CD4-positive, alpha-beta T cell treated with Interleukin-6 for 4 hours (primary cell): Measurements from ENCODE around the gene GRIK2.

Experiments
- DNase-seq: peaks from one replicate; pipeline ENCODE4 v3.0.0-alpha.2; 2020; ENCODE audit warnings: mixed read lengths

Gene GRIK2

DNA sequence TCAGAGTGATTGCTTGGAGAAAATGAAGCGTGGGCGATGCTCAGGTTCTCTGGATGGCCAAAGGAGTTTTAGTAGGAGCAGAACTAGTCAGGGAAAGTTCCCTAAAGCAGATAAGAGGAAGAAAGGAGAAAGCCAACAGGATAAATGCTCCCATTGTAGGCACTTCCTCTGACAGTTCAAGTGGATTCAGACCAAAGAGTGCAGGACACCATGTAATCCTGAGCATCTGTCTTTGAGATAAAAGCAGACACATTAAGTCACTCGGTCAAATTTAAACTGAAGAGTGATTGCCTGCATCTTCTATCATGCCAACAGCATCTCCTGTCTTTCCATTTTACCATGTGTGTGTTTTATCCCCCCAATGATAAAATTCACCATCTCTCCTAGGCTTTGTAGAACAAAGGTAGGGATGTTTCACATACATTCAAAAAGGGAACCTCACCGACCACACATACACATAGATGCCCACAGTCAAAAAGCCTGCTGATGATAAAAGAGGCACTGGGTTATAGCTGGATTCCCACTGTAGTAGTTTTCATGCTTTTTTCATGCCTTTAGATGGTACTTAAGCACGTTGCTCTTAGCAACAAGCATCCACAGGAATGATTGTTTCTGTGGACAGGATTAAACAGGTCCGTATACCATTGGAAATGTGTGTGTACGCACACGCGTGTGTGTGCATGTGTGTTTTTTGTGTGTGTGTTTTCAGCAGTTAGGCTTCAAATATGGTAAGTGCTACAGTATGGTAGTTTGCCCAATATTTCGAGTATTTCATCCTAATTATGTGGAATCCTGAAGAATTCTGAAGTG is 7.0 kb downstream of the GRIK2 start:
- no peak for DNase-seq

DNA sequence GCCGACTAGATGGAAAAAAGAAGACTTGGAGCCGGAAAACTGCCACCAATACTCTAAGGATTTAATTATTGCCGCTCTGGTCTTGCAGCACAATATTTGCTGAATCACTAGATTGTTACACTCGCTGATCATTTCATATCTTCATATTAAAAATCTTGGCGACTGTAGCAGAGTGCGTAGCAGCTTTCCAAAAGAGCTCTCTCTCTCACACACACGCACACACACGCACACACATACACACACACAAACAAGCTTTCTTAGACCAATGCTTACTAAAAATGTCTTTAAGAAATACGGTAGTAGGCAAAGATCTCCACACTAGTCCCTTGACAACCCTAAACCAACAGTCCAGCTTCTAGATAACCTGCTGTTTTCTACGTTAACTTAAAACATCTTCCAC is 7.7 kb downstream of the GRIK2 start:
- no peak for DNase-seq

DNA sequence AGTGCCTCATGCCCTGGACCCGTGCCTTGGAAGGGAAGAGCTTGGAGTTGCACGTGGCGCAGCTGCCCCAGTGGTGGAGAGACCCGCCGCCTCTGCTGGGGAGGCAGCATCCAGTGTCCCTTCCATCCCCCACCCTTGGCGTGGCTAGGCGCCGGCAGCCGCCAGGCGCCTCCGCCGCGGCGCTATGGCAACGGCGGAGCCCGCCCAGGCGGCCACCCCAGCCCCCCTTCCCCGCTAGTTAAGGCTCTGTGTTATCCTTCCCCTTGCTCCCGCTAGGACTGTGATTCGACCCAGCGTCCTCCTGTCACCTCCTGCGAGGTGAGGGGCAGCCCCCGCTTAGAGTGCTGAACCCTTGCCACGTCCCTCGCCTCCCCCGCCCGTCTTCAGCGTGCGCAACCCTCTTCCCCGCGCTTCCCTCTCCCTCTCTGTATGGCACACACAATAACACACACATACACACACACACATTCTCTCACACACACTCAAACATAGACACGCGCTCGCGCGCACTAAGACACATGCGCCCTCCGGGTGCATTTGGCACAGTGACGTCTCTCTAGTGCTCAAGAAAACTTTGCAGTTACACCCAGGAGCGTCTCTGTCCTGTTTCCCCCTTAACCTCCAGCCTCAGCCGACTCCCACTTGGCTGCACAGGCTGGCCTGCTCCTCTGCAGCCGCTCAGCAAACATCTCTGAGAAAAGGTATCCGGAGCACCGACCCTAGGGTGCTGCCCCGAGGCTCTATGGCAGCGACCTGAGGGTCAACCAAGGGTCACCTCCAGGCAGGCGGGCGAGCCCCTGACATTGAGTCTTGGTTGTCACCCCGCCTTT is 8.5 kb downstream of the GRIK2 start:
- no peak for DNase-seq

DNA sequence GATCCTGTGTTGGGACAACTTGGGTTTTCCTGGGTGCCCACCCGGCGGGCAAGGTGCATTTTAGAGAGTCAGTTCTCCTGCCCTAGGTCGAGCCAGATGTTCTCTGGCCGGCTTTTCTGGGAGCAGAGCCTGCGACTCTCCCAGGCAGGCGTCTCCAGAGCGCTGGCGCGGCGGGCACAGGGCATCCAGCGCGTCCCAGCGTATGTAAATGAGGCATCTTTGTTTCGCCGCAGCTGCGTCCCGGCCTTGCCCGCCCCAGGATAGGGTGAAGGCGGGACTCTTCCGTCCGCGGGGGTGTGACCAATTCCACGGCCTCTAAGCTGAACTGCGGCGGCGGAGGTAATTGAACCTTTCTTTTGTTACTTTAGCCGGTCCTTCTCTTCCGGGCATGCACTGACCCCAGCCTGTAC is 9.1 kb downstream of the GRIK2 start:
- DNase-seq, result no peak

DNA sequence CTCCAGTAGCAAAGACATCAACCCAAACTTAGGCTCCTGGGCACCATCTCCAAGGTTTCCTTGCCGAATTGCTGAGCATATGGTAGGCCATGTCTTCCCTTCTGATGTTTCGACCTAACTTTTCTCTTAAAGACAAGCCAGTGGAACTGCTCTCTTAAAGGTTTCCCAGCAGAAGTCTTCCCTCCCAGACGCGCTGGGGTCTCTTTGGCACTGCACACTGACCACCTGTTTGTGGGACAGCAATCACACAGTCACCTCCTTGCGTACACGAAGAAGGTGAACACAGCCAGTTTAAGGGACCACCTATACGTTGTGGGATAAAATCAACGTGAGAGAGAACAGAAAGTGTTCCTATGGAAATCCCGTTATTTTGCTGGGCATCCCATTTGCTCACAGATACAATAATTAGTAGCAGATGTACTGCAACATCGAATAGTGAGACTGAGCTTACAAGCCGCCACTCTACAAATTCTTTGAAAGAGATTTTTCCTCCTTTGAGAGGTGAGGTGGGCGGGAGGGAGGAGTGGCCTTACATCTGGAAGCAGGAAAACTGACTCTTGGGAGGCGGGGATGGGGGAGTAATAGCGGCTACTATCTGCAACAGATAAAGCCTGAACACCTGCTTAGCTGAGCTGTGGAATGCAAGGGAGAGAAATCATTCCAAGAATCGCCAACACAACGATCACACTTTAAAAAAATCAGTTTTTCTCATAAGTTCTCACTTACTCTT is 9.9 kb downstream of the GRIK2 start:
- no peak for DNase-seq

DNA sequence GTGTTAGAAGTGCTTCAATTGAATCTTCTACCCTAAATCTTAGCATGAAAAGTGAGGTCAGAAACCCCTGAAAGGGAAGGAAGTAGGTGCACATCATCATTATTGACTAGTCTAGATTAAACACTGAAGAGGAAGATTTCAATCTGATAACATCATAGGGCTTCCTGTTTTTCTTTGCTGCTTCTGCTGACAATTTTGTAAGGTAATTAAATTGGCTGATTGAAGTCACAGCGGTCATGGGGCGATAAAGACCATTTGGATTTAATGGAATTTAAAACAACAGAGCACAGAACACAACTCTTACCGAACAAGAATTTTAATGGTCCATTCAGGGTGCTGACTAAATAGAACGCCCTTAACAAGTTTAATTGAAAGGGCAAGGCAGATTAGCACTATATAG is 11.3 kb downstream of the GRIK2 start:
- no peak for DNase-seq

DNA sequence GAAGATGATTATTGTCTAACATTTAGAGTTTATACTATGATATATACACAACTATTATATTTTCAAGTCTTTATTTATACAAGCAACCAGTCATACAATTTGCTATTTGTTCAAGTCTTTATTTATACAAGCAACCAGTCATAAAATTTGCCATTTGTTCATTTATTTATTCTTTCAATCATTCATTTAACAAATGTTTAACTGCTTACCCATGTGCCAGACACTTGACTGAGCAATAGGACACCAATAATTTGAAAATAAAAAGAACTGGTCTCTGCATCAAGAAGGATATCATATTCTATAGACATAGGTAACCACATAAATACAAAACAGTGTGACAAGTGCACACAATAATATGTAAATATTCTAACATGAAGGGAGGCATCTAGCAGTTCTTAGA is 20.3 kb downstream of the GRIK2 start:
- DNase-seq, result no peak

DNA sequence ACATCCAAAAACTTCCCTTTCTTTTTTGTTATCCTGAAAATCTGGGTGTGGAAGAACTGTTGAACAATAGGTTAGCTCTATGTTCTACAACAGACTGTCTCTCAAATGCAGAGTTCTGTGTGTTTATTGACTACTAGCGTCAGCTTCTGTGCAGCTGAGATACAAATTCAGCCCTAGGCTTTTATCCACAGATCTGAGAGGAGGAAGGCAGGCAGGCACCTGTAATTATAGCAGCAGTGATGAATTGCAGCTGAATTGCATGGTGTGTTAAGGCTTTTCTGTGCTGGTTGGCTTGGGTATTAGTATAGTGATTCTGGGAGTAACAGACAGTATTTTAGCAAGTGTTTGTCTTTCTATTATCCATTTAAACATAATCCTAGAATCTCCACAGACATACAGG is 24.4 kb downstream of the GRIK2 start:
- DNase-seq, result no peak

DNA sequence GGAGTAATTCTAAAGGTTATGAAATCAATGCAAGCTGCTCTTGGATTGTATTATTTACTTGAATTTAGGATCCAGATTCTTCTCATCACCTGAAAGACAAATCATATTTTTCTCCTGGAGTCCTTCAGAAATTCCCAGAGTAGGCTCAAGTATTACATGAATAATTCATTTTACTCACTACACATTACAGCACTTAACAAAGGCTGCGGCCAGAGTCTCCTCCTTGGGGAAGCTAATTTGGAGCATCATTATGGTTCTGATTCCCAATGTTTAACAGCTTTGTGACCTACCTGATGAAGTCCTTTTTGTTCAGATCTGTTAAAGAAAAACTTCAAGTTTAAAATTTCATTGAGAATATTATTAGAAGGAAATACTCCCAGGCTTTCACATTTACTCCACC is 28.7 kb downstream of the GRIK2 start:
- no peak for DNase-seq

DNA sequence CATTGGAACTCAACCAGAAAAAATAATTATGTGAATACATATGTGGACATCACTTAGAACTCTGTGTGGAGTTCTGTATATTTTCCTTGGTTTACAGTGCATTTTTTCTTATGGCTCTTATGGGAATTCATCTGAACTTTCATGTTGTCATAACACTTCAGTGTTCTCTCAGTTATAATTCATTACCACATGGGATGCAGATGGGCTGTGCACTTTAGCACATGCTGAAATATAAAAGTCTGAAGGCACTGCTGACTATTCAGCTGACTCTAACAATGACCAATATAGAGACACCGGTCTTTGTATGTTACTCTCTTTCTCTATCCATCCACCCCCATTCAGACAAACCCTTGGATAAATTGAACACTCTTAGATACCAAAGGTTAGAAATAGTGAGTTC is 29.3 kb downstream of the GRIK2 start:
- DNase-seq, result no peak

DNA sequence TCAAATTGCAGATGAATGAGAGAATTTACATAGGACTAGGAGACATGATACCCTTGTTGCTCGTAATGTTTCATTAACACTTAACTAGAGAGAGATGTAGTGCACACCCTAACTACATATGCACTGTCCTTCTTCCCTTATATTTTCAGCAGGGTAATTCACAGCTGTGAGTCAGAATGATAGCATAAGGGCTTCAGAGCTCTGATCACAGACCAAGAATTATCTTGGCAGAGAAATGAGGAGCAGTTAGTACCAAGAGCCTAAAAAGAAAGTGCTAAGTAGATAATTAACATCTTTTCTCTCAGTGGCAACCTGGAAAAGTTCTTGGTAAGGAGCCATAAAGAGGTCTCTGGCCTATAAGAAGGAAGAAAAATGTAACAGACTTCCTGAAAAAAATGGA is 35.8 kb downstream of the GRIK2 start:
- no peak for DNase-seq

DNA sequence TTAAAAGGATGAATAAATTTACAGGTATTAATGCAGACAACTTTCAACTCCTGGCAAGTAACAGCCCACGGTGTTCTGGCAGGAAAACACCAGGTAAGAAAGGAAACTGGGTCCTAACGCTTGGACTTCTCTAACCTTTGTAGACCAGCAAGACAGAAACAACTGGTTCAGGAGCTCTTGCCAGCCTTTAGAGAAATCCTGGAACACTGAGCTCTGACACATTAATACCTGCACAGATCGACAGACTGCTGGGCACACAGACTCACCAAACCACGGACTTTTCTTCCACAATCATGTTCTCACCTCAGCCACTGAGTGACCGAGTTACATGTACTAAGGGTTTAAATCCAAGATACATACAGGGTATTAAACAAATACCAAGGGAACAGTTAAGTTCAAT is 36.3 kb downstream of the GRIK2 start:
- no peak for DNase-seq

DNA sequence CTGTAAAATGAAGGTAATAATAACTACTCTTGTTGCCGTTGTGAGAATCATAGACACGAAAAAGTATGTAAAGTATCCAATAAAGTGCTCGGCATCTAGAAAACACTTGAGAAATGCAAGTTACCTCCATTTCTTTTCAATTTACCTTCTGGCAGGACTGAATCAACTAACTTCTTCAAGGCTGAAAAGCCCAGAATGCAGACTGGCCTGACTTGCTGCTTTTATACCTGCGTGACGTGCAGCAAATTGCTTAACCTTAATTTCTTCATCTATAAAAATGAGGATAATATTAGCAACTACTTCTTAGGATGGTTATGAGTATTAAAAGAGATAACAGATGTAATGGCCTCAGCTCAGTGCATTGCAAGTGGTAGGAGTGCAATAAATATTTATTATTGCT is 39.6 kb downstream of the GRIK2 start:
- DNase-seq, result no peak

DNA sequence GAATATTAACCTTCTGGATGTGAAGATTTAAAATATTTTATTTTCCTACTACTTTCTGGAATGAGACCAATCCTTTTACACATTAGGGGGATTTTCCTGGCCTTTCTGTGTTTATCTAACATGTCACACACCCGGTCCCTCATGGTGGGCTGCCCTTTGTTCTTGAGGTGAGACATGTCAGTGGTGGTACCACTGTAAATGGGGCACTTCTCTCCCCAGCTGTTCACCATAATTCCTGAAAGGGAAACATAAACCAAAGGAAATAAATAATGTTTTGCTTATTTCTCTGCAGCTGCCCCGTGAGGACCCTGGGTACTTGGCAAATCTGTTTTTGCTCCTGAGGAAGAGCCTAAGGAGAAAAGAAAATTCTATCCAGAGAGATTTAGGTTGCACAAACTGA is 41.1 kb downstream of the GRIK2 start:
- DNase-seq, result no peak

DNA sequence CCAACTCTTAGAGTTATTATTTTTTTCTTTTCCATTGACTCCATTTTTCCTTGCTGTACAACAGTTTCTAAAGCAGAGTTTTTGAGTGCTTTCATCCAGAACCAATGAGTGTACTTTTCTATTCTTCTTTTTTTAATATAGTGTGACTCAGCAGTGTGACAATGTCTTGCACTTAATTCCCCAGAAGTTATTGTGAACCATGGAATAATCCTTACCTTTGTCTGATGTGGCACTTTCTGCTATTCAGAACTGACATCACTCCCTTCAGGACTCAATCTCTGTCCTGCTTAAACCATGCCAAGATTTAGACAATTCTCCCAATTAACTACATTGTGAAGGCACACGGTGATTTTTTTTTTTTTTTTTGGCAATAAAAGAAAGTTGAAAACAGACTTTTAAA is 41.5 kb downstream of the GRIK2 start:
- no peak for DNase-seq

DNA sequence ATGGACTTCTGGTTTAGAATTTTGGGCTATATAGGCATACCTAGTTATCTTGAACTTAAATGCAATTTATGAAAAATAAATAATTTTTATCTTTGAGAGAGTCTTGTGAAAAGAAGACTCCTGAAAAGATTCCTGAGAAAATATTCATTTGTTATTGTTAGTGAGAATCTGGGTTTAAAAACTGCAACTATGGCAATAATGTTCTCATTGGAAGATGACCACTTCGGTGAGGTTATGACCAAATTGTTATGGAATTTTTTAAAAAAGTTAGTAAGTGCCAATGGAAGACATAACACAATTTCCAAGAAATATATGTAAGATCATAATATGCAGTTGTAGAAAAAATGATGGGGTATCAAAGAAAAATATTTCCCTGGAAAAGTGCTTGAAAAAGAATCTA is 46.3 kb downstream of the GRIK2 start:
- no peak for DNase-seq

DNA sequence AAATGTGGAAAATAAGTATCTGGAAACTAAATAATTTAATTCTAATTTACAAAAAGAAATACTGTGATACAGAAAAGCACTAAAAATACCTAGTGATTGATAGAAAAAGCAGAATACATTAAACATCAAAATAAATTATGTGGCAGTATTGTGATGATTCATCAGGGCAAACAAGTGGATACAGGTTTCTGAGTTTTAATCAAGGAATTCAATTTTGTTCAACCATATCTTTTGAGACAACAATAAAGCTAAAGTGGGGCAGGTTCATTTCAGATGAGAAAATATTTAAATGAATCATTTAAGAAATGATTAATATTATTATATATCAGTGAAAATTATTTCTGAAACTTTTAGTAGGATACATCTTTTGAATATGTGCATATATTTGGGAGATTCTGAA is 49.8 kb downstream of the GRIK2 start:
- DNase-seq, result no peak

DNA sequence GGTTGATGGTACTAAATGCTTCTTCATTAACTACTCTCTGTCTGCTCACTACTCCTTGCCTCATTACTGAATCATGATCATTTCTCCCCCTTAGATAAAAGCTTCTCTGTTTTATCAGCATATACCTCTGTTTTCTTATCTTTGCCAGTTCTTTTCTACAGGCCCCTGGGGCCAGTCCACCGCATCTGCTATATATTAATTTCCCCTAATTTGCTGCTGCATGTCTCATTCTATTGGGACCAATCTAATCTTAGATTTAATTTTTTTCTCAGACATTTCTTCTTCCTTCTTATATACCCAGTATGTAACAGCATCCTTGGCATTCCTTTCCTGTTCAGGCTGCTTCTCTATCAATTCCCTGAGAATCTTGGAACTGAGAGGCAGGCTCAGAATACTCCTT is 51.2 kb downstream of the GRIK2 start:
- no peak for DNase-seq

DNA sequence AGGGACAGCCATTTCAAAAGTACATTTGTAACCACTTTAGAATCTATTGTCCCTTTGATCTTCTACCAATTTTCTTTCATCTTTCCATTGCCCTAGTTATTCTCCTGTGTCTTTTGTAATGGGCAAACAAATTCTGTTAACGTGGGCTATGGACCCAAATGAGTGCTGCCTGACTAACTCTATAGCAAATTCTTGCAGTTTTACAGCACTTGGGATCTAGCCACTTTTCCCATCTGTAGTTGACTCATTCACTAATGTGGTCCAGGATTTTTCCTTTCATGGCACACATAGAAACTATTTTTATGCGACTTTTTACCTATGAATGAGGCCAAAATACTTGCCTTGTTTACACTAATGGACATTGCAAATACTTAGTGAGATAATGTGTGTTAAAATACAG is 52.0 kb downstream of the GRIK2 start:
- DNase-seq, result no peak

DNA sequence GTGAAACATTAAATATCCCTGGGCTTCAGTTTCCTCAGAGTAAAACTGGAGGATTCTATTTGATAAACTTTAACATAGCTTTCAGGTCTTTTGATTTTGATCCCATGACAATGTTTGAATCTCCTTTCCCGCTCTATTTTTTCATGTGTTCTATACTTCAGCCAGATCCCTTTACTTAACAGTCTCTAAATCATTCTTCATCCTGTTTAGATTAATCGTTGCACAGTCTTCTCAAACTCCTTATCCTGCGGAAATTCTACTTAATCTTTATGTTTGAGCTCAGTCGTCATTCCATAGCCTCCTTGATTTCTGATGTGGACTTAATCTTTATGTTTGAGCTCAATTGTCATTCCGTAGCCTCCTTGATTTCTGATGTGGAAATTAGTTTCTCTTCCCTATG is 57.4 kb downstream of the GRIK2 start:
- no peak for DNase-seq

DNA sequence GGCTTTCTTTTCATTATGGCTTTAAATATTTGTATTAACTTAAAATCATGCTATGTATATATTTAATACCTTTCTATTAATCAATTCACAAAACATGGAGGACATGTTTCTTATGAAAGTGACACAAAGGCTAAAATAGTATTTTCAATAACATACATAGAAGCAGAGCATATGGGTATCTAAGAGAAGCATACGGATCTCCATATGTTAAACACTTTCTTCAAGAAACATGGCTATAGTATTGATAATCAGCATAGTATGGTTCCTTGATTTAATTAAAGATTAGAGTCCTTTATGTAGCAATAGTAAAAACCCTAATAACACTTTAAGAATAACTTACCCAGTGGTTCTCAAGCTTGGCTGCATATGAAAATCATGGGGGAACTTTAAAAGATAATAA is 58.5 kb downstream of the GRIK2 start:
- DNase-seq, result no peak

DNA sequence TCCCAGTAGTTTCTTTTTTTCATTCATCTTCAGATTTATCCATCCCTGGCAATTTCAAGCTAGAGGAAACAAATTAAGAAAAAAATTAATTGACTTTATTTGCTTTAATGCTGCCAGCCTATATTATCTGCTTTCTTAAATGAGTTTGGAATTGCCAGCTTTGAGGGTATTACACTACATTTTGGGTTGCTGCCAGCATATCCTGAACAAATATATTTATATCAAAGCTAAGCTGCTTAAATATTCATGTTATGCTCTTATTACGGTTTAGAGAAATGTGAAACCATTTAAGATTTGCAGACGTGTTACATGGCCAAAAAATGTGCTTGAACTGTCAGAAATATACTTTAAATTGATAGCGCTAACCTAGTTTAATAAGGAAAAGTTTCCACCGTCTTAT is 59.7 kb downstream of the GRIK2 start:
- no peak for DNase-seq

DNA sequence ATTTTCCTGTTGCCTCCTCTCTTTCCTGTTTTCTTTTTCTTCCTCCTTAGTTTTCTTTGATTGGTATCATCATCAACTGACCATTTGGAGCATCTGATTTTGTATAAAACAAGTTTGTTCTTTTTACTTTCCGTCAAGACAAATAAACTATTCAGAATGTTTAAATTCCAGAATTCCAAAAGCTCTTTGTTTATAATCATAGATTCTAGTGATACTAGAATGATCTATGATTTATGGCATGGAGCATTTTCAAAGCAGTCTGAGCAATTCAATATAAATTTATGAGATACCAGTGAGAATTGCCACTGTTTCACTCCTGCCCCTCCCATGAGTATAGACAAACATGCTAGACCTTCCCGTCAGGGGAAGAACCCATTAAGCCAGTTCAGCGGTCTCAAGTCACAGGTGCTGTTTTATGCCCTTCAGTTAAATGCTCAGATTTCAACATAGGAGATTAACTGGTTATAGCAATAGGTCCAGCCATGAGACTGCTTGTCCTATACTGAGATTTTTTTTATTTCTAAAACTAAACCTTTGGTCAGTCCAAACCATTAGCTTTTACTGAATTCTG is 60.7 kb downstream of the GRIK2 start:
- DNase-seq, result no peak

DNA sequence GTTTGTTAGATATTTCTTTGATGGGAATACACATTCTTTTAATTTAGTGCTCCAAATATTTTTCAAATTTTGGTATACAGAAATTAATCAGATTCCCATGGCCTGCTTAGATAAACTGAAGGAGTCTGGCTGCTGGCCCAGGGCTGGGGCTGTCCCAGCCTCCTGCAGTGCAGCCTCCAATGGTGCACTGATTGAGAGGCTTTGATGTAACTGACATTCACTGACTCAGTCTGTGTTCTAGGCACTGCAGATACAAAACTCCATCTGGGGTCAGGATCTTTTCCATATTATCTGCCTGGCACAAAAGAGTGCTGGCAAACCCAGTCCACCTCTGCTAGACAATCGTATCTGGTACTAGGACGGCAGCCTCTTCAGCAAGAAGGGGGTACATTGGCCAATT is 64.8 kb downstream of the GRIK2 start:
- DNase-seq, result no peak
